Hepatocyte (in vitro differentiated cells): ENCODE data around the gene CPA5.

Source experiments
- CTCF ChIP-seq: fragments of 200-600 bp; sonication (generic); IDR thresholded peaks from 2 replicates; pipeline ENCODE4 v1.5.1; 2016; ENCODE audit warnings: antibody characterized with exemption, mild to moderate bottlenecking; ENCODE audit not compliant: poor library complexity
- EZH2 ChIP-seq: fragments of 200-600 bp; sonication (generic); IDR thresholded peaks from 2 replicates; pipeline ENCODE4 v1.6.1; 2016; ENCODE audit warnings: antibody characterized with exemption, mild to moderate bottlenecking, borderline replicate concordance
- EZH2phosphoT487 ChIP-seq: fragments of 200-600 bp; sonication (generic); IDR thresholded peaks from one replicate; pipeline ENCODE4 v1.6.1; 2018; ENCODE audit warnings: antibody characterized with exemption, mild to moderate bottlenecking, low read depth, moderate library complexity; ENCODE audit not compliant: unreplicated experiment, severe bottlenecking

GRCh38 chr7:130379019-130379418 lies 34.4 kb downstream of the CPA5 start:
- TF ChIP-seq CTCF, result no peak
- TF ChIP-seq EZH2, result no peak
- no peak for TF ChIP-seq EZH2phosphoT487
